Thyroid gland (tissue), 4 donors: ENCODE data around the gene ZG16B. TPM values are rescaled to one million over a fixed set of nuclear protein-coding genes. Genes with fewer than 3 reads are reported as not detected.

Experiments
- DNase-seq, 2 donors: peaks; one replicate each; pipeline ENCODE4 v3.0.0-alpha.2; 2019
- H3K27ac ChIP-seq, 3 donors: fragments of 200-600 bp; sonication (generic); 1 replicate in 2 of 3; 2 replicates in 1 of 3; pipeline ENCODE4 v1.5.1; 2016 to 2019; ENCODE audit warnings: mild to moderate bottlenecking in 1 of 3, moderate library complexity in 1 of 3
- H3K27me3 ChIP-seq: fragments of 200-600 bp; sonication (generic); one replicate; pipeline ENCODE4 v1.5.1; 2019
- H3K36me3 ChIP-seq, 2 donors: fragments of 200-600 bp; sonication (generic); one replicate each; pipeline ENCODE4 v1.5.1; 2016 to 2019
- H3K4me1 ChIP-seq, 2 donors: fragments of 200-600 bp; sonication (generic); one replicate each; pipeline ENCODE4 v1.5.1; 2017 to 2019
- H3K4me3 ChIP-seq, 3 donors: fragments of 200-600 bp; sonication (generic); replicated peaks in 1 of 3; 1 replicate in 2 of 3; 2 replicates in 1 of 3; pipeline ENCODE4 v1.5.1; 2016; ENCODE audit warnings: mild to moderate bottlenecking in 1 of 3
- H3K9me3 ChIP-seq: fragments of 200-600 bp; sonication (generic); one replicate; pipeline ENCODE4 v1.5.1; 2017
- POLR2A ChIP-seq, 2 donors: fragments of 450-650 bp; IDR thresholded peaks; one replicate each; pipeline ENCODE4 v1.6.1; 2017; ENCODE audit warnings: antibody characterized with exemption in 2 of 2, mild to moderate bottlenecking in 2 of 2, moderate library complexity in 1 of 2
- WGBS, 2 donors: methylation state at CpG; one replicate each; pipeline ENCODE4 v1.1.5; 2017; 5-methylcytosine and 5-hydroxymethylcytosine counted together
- intact Hi-C: fragments of 100-400 bp; cut with DNase I; formaldehyde crosslinking; loops from one replicate; pipeline ENCODE4 v1.15.1; 2023
- total RNA-seq, 4 donors: library from RNA; depleted of rRNA; stranded (reverse); fragments of >200 nt; gene quantifications; one replicate each; pipeline ENCODE4 v1.2.3, GENCODE V29; 2016
- TF ChIP-seq, protein P1 (sequence below), 6 experiments: fragments of 200-600 bp in 3 of 6; fragments of 450-650 bp in 3 of 6; sonication (generic) in 3 of 6; IDR thresholded peaks; one replicate each; pipeline ENCODE4 v1.5.1; 2016 to 2019; ENCODE audit warnings: antibody characterized with exemption in 6 of 6, mild to moderate bottlenecking in 2 of 6, inconsistent platforms in 1 of 6, moderate library complexity in 1 of 6

The ZG16B gene
- total RNA-seq, 4 donors from 2014 or later: not detected

DNA sequence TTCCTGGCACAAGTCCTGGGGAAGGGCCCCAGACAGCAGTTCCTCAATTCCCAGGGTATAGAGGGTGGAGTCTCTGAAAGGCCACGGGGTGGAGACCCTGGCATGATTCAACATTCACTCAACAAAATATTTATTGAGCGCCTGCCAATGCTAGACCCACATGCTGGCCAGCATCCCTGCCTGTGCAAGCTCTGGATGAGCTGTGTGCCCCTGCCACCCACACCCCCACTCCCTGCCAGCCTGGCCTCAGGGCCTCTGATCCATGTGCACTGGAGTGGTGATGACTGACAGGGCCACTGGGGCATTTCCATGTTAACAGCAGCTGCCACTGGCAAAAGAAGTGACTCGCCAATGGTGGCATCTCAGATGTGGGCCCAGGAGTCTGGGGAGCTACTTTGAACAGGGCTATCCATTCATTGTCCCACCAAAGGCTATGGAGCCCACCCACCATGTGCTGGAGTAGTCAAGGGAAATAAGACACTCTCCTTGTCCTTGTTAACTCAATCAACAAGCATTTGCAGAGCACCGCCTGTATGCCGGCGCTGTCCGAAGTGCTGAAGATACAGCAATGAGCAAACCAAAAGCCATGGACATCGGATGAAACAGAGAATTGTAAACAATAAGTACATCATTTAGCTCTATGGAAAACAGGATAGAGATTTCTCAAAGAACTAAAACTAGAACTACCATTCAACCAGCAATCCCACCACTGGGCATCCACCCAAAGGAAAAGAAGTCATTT is 30.9 kb downstream of the ZG16B start:
- TF ChIP-seq, protein P1, sequence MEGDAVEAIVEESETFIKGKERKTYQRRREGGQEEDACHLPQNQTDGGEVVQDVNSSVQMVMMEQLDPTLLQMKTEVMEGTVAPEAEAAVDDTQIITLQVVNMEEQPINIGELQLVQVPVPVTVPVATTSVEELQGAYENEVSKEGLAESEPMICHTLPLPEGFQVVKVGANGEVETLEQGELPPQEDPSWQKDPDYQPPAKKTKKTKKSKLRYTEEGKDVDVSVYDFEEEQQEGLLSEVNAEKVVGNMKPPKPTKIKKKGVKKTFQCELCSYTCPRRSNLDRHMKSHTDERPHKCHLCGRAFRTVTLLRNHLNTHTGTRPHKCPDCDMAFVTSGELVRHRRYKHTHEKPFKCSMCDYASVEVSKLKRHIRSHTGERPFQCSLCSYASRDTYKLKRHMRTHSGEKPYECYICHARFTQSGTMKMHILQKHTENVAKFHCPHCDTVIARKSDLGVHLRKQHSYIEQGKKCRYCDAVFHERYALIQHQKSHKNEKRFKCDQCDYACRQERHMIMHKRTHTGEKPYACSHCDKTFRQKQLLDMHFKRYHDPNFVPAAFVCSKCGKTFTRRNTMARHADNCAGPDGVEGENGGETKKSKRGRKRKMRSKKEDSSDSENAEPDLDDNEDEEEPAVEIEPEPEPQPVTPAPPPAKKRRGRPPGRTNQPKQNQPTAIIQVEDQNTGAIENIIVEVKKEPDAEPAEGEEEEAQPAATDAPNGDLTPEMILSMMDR (IDR thresholded peaks at IDR 0.05): no peak
- TF ChIP-seq POLR2A (IDR thresholded peaks at IDR 0.05): no peak
- intact Hi-C loops: no loop called here
- Histone ChIP-seq H3K36me3 (no peaks in the 10 kb centered on the region), H3K27me3 (no peaks in the 10 kb centered on the region), H3K27ac (no peak overlapping the region), H3K4me1 (peaks cover 4 to 7% of the 10 kb centered on the region in 2 donors), H3K4me3 (no peak overlapping the region), H3K9me3 (no peaks in the 10 kb centered on the region)
- no peak for DNase-seq
- 74 to 80% methylated on average over 8 of the region's 8 CpGs for WGBS, 2 donors

DNA sequence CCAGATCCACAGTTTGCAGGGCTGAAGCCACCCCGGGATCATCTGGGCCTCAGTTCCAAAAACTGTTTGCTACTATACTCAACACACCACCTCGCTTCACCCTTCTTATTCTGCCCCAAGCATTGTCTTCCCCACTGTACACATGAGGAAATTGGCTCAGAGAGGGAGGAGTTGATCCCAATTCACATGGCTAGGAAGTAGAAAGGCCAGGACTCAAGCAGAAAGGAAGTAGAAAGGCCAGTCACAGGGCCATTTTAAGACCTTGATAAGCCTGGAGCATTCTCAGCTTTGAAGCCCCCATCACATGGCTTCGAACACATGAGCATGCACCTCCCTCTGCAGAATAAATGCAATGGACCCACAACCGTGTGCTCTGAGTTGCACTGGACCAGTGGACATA is 35.5 kb downstream of the ZG16B start:
- TF ChIP-seq, protein P1 (IDR thresholded peaks at IDR 0.05): no peak
- no peak for TF ChIP-seq POLR2A (IDR thresholded peaks at IDR 0.05)

DNA sequence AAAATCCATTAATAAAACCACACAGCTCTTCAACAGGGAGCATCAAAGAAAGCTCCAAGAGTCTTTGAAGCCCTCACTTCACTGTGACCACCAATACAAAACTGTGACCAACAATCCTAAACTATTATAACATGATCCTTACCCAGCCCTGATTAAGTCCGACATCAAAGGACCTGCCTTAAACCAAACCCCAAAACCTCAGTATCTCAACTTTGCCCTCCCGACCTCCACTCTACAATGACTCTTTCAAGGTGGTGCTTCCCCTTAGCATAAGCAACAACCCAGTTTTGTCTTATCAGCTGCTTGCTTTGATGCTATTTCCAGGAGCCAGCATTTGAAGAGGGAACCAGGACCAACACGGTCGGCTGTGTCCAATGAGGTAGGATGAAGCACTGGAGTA is 36.3 kb downstream of the ZG16B start:
- WGBS, 2 donors: 53 to 88% methylated on average over 3 to 4 of the region's 4 CpGs
- no peak overlapping the region for H3K4me3 ChIP-seq
- no peak for DNase-seq
- H3K36me3 ChIP-seq: no peaks in the 10 kb centered on the region
- no peaks in the 10 kb centered on the region for H3K27me3 ChIP-seq
- H3K27ac ChIP-seq: no peak overlapping the region
- intact Hi-C loops: no loop called here
- peaks cover 4 to 6% of the 10 kb centered on the region in 2 donors for H3K4me1 ChIP-seq
- TF ChIP-seq, protein P1 (IDR thresholded peaks at IDR 0.05): no peak
- no peak for TF ChIP-seq POLR2A (IDR thresholded peaks at IDR 0.05)
- no peaks in the 10 kb centered on the region for H3K9me3 ChIP-seq

More for the DNA sequence above, 35.5 kb downstream of the ZG16B start:
- Histone ChIP-seq H3K4me1 (peaks cover 4 to 6% of the 10 kb centered on the region in 2 donors), H3K4me3 (no peak overlapping the region), H3K36me3 (no peaks in the 10 kb centered on the region), H3K9me3 (no peaks in the 10 kb centered on the region), H3K27ac (no peak overlapping the region), H3K27me3 (no peaks in the 10 kb centered on the region)
- no peak for DNase-seq
- intact Hi-C loops: no loop called here
- 53 to 62% methylated on average over 4 of the region's 4 CpGs for WGBS, 2 donors

DNA sequence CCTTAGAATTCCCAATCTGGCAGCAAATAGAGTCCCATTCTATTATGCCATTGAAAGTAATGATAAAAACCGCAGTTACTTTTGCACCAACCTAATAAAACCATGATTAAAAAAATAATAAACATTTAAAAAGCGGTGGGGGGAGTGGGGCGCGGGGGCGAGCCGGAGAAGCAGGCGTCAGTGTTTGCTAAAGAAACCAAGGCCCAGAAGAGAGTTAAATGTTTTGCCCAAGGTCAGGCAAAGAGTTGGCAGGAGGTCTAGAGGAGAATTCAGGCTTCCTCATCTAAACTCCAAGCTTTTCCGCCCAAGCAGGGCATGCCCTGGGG is 37.5 kb downstream of the ZG16B start:
- Histone ChIP-seq H3K27me3 (no peaks in the 10 kb centered on the region), H3K4me3 (peak overlapping the region in 1 of 3 donors; percentile 34), H3K9me3 (no peaks in the 10 kb centered on the region), H3K36me3 (no peaks in the 10 kb centered on the region), H3K27ac (peak overlapping the region; percentile 81 to 92 (median 86)), H3K4me1 (peaks cover 4 to 6% of the 10 kb centered on the region in 2 donors)
- TF ChIP-seq, protein P1 (IDR thresholded peaks at IDR 0.05): no peak
- 38 to 69% methylated on average over 8 of the region's 8 CpGs for WGBS, 2 donors
- DNase-seq: no peak
- intact Hi-C loops: no loop called here

DNA sequence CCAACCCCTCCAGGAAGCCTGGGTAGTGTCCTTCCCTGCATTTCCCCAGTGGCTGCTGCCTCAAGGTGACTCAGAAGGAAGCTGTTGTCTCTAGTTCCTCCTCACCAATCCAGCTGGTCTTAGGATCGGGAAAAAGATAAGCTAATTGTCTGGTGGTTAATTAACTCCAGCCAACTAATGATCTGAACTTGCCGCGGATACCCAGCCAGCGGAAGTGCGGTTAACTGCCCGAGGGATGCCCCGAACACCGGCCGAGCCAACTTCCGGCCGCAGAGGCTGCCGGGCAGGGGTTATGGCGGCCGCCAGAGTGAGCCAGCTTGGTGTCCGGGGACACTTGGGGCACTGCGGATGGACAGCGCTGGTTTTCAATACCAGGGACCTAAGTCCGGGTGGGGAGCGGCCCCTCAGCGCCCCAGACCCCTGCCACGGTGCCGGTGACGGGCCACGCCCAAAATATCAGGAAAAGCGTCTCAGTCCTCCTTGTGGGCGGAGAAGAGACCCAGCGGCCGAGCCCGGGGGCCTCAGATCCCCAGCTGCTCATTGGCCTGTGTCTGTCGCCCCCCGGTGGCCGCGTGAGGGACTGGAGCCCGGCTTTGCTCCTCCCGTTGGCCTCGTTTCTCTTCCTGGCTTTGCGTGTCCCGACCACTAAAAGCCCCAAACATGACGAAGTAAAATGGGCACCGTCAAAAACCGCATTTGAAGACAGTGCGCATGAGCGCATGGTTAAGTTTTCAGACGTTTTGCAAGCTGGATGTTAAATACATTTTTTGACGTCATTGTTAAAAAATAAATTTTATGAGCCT is 38.1 kb downstream of the ZG16B start:
- intact Hi-C loops: no loop called here
- WGBS, 2 donors: 1 to 4% methylated on average over 8 to 28 of the region's 45 CpGs
- TF ChIP-seq, protein P1 (IDR thresholded peaks at IDR 0.05): peak; percentile 88 to 99 (median 93)
- peak in 1 of 2 donors; percentile 59 for TF ChIP-seq POLR2A (IDR thresholded peaks at IDR 0.05)

More for the DNA sequence above, 38.1 kb downstream of the ZG16B start:
- Histone ChIP-seq H3K27ac (peak overlapping the region; percentile 81 to 92 (median 86)), H3K36me3 (no peaks in the 10 kb centered on the region), H3K27me3 (no peaks in the 10 kb centered on the region), H3K4me1 (peaks cover 4 to 6% of the 10 kb centered on the region in 2 donors), H3K4me3 (peak overlapping the region; percentile 34 to 85 (median 54)), H3K9me3 (no peaks in the 10 kb centered on the region)
- DNase-seq: peak; percentile 93 to 94
